Breast epithelium (tissue), 4 donors: ENCODE data around the gene LSM11. TPM values are rescaled to one million over a fixed set of nuclear protein-coding genes. Genes with fewer than 3 reads are reported as not detected.

ENCODE experiments used
- DNase-seq, 2 donors: peaks; one replicate each; pipeline ENCODE4 v3.0.0-alpha.2; 2019; ENCODE audit warnings: low spot score in 2 of 2
- H3K27ac ChIP-seq, 2 donors: fragments of 200-600 bp; sonication (generic) in 1 of 2; one replicate each; pipeline ENCODE4 v1.5.1; 2016 to 2019; ENCODE audit warnings: mild to moderate bottlenecking in 1 of 2
- H3K27me3 ChIP-seq, 2 donors: fragments of 200-600 bp; sonication (generic) in 1 of 2; one replicate each; pipeline versions ENCODE4 v1.5.1 to v1.6.0; 2017 to 2019; ENCODE audit warnings: control low read depth in 1 of 2, mild to moderate bottlenecking in 1 of 2
- H3K36me3 ChIP-seq: fragments of 200-600 bp; one replicate; pipeline ENCODE4 v1.5.1; 2019
- H3K4me1 ChIP-seq, 2 donors: fragments of 200-600 bp; sonication (generic); one replicate each; pipeline ENCODE4 v1.5.1; 2016 to 2019; ENCODE audit warnings: control low read depth in 1 of 2
- H3K4me3 ChIP-seq, 3 donors: fragments of 200-600 bp; sonication (generic); 1 replicate in 2 of 3; 2 replicates in 1 of 3; pipeline ENCODE4 v1.5.1; 2016 to 2019; ENCODE audit warnings: mild to moderate bottlenecking in 3 of 3, moderate library complexity in 2 of 3
- H3K9me3 ChIP-seq, 2 donors: fragments of 200-600 bp; sonication (generic) in 1 of 2; one replicate each; pipeline ENCODE4 v1.5.1; 2016 to 2019; ENCODE audit warnings: control low read depth in 1 of 2
- POLR2A ChIP-seq: fragments of 450-650 bp; IDR thresholded peaks from one replicate; pipeline ENCODE4 v1.6.1; 2016; ENCODE audit warnings: antibody characterized with exemption, mild to moderate bottlenecking, moderate library complexity
- POLR2AphosphoS5 ChIP-seq, 3 donors: sonication (generic); formaldehyde crosslinking; IDR thresholded peaks; one replicate each; pipeline ENCODE4 v1.6.1; 2017; ENCODE audit warnings: antibody characterized with exemption in 3 of 3
- intact Hi-C: fragments of 100-400 bp; cut with DNase I; formaldehyde crosslinking; loops from one replicate; pipeline ENCODE4 v1.15.1; 2023; ENCODE audit warnings: low total_unique reads
- total RNA-seq, 3 donors: library from RNA; depleted of rRNA; stranded (reverse); fragments of >200 nt; gene quantifications; one replicate each; pipeline ENCODE4 v1.1.0, GENCODE V29; 2016
- TF ChIP-seq, protein P1 (sequence below), 3 donors: fragments of 450-650 bp; IDR thresholded peaks; one replicate each; pipeline ENCODE4 v1.5.1; 2016 to 2017; ENCODE audit warnings: antibody characterized with exemption in 3 of 3, mild to moderate bottlenecking in 3 of 3, moderate library complexity in 3 of 3

The LSM11 gene
- total RNA-seq, 3 donors from 2014 or later = 1.8 to 5.7 (median 4.6) TPM

DNA sequence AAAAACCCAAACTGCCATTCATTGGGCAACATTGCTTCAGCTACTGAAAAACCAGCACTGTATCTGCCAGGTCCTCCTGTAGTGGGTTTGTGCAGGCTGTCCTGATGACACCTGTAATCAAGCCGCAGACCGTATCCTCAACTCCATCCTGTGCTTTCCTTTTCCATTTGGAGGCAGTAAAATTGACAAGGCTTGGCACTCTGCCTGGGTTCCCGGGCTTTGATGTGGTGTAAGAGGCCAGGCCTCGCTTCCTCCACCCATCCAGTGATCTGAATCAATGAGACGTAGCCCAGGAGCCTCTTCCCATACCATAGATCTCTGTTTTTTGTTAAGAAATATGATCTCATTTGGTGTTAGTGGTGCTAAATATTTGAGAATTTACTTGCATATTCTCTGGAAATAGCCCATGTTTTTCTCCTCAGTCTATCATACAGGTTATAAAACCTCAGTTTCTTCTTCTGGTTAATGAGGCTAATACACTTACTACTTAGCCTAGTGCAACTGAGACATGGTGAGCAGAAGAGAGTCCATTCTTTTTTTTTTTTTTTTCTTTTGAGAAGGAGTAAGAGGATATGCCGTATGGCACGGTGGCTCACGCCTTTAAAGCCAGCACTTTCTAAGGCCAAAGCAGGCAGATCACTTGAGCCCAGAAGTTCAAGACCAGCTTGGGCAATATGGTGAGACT lies 34.8 kb downstream of the LSM11 start:
- DNase-seq = no peak
- no peaks in the 10 kb centered on the region for H3K9me3 ChIP-seq
- no peak overlapping the region for H3K4me3 ChIP-seq
- no peak overlapping the region for H3K27ac ChIP-seq
- intact Hi-C loops = no loop called here
- no peaks in the 10 kb centered on the region for H3K27me3 ChIP-seq
- no peaks in the 10 kb centered on the region for H3K4me1 ChIP-seq
- no peak for TF ChIP-seq POLR2AphosphoS5 (IDR thresholded peaks at IDR 0.05)
- TF ChIP-seq, protein P1, sequence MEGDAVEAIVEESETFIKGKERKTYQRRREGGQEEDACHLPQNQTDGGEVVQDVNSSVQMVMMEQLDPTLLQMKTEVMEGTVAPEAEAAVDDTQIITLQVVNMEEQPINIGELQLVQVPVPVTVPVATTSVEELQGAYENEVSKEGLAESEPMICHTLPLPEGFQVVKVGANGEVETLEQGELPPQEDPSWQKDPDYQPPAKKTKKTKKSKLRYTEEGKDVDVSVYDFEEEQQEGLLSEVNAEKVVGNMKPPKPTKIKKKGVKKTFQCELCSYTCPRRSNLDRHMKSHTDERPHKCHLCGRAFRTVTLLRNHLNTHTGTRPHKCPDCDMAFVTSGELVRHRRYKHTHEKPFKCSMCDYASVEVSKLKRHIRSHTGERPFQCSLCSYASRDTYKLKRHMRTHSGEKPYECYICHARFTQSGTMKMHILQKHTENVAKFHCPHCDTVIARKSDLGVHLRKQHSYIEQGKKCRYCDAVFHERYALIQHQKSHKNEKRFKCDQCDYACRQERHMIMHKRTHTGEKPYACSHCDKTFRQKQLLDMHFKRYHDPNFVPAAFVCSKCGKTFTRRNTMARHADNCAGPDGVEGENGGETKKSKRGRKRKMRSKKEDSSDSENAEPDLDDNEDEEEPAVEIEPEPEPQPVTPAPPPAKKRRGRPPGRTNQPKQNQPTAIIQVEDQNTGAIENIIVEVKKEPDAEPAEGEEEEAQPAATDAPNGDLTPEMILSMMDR (IDR thresholded peaks at IDR 0.05) = no peak
- no peak for TF ChIP-seq POLR2A
- H3K36me3 ChIP-seq = no peaks in the 10 kb centered on the region

DNA sequence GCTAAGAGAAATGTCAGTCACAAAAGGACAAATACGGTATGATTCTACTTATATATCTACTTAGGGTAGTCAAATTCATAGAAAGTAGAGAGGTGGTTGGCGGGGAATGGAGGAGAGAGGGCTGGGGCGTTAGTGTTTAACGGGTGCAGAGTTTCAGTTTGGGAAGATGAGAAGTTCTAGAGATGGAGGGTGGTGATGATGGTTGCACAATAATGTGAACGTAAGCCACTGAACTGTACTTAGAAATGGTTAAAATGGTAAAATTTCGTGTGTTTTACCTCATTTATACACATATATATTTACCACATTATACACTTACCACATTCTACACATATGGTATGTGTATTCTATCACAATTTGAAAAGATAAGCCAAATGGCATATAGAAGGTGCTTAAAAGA lies 35.7 kb downstream of the LSM11 start:
- Histone ChIP-seq H3K36me3 (no peaks in the 10 kb centered on the region), H3K27me3 (no peaks in the 10 kb centered on the region), H3K9me3 (no peaks in the 10 kb centered on the region), H3K27ac (no peak overlapping the region), H3K4me1 (no peaks in the 10 kb centered on the region), H3K4me3 (no peak overlapping the region)
- intact Hi-C loops = no loop called here
- DNase-seq = no peak
- TF ChIP-seq, protein P1 (IDR thresholded peaks at IDR 0.05) = no peak
- TF ChIP-seq POLR2A (no peak), POLR2AphosphoS5 (IDR thresholded peaks at IDR 0.05) (no peak)

DNA sequence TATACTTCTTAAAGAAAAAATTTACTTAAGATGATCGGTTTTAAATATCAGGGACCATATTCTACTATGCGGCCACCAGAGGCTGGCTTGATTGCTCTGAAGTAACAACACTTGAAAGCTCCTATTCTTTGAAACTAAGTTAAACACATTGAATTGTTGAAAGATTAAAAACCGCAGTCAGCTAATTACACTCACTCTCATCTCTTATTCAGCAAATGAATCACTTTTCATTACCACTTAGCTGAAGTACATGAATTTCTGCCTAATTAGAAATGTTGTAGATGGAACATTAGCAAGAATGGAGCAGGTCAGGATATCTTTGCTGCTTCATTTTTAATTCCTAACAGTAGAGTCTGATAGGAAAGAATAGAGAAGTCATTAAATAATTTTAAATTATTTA lies 42.3 kb downstream of the LSM11 start:
- H3K27ac ChIP-seq = no peak overlapping the region
- no peaks in the 10 kb centered on the region for H3K27me3 ChIP-seq
- no peak overlapping the region for H3K4me3 ChIP-seq
- peaks cover 4% of the 10 kb centered on the region for H3K36me3 ChIP-seq
- no peak for DNase-seq
- no peaks in the 10 kb centered on the region for H3K4me1 ChIP-seq
- TF ChIP-seq POLR2A = no peak
- TF ChIP-seq, protein P1 (IDR thresholded peaks at IDR 0.05) = no peak
- TF ChIP-seq POLR2AphosphoS5 (IDR thresholded peaks at IDR 0.05) = no peak
- intact Hi-C loops = loop anchor here (5.0 kb wide), 1 partner anchor 1446 kb away; no protein-coding TSS in a partner anchor
- H3K9me3 ChIP-seq = no peaks in the 10 kb centered on the region

DNA sequence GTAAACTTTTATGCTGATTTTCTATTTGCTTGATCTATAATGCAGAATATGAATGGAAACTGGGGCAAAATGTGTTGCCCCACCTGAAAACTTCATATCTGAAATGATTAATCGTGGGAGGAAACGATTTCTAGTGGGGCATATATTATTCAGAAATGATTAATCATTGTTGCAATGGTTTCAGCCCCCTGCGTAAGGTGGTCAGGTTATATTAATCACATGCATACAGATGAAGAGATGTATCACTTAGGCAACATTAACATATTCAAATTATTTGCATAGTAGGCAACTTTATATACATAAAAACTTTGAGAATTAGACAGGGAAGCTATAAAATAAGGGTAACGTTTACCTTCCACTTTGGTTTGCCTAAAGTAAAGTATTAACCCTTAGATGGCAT lies 49.8 kb downstream of the LSM11 start:
- Histone ChIP-seq H3K27me3 (no peaks in the 10 kb centered on the region), H3K4me3 (no peak overlapping the region), H3K4me1 (no peaks in the 10 kb centered on the region), H3K27ac (no peak overlapping the region), H3K9me3 (no peaks in the 10 kb centered on the region), H3K36me3 (peaks cover 4% of the 10 kb centered on the region)
- intact Hi-C loops = no loop called here
- no peak for TF ChIP-seq POLR2A
- no peak for TF ChIP-seq POLR2AphosphoS5 (IDR thresholded peaks at IDR 0.05)
- TF ChIP-seq, protein P1 (IDR thresholded peaks at IDR 0.05) = no peak
- DNase-seq = no peak

GRCh38 chr5:157799578-157799977 lies 56.1 kb downstream of the LSM11 start:
- H3K36me3 ChIP-seq = peaks cover 7% of the 10 kb centered on the region
- TF ChIP-seq POLR2A = no peak
- no peak for TF ChIP-seq POLR2AphosphoS5 (IDR thresholded peaks at IDR 0.05)
- TF ChIP-seq, protein P1 (IDR thresholded peaks at IDR 0.05) = no peak
- no peak for DNase-seq
- no peaks in the 10 kb centered on the region for H3K27me3 ChIP-seq
- H3K4me1 ChIP-seq = no peaks in the 10 kb centered on the region
- no peak overlapping the region for H3K4me3 ChIP-seq
- intact Hi-C loops = no loop called here
- H3K27ac ChIP-seq = no peak overlapping the region
- H3K9me3 ChIP-seq = no peaks in the 10 kb centered on the region
